Adrenal gland (tissue), 12 donors: ENCODE data around the gene ANKRD33B. TPM values are rescaled to one million over a fixed set of nuclear protein-coding genes. Genes with fewer than 3 reads are reported as not detected.

ENCODE experiments used
- DNase-seq, 7 donors: peaks; one replicate each; pipeline ENCODE4 v3.0.0-alpha.2; 2019 to 2020
- H3K27ac ChIP-seq, 5 donors: fragments of 200-600 bp; sonication (generic) in 4 of 5; 1 replicate in 3 of 5; 2 replicates in 2 of 5; pipeline versions ENCODE4 v1.5.1 to v1.8.0; 2016 to 2020; ENCODE audit warnings: mild to moderate bottlenecking in 1 of 5
- H3K27me3 ChIP-seq: fragments of 200-600 bp; 2 replicates; pipeline ENCODE4 v1.8.0; 2021
- H3K36me3 ChIP-seq, 2 donors: fragments of 200-600 bp; replicated peaks in 1 of 2; 1 replicate in 1 of 2; 2 replicates in 1 of 2; pipeline versions ENCODE4 v1.5.1 to v1.8.0; 2018 to 2022
- H3K4me1 ChIP-seq, 2 donors: fragments of 200-600 bp; replicated peaks in 1 of 2; 1 replicate in 1 of 2; 2 replicates in 1 of 2; pipeline versions ENCODE4 v1.5.1 to v1.8.0; 2018 to 2021
- H3K4me3 ChIP-seq, 4 donors: fragments of 200-600 bp; sonication (generic) in 3 of 4; one replicate each; pipeline ENCODE4 v1.5.1; 2016 to 2018
- H3K9me3 ChIP-seq, 3 donors: fragments of 200-600 bp; sonication (generic) in 1 of 3; replicated peaks in 1 of 3; 1 replicate in 2 of 3; 2 replicates in 1 of 3; pipeline versions ENCODE4 v1.5.1 to v1.8.0; 2016 to 2021
- POLR2A ChIP-seq, 2 donors: fragments of 450-650 bp; IDR thresholded peaks; one replicate each; pipeline ENCODE4 v1.6.1; 2017; ENCODE audit warnings: antibody characterized with exemption in 2 of 2, mild to moderate bottlenecking in 2 of 2, moderate library complexity in 1 of 2
- WGBS, 4 donors: extraction: QIAGEN DNeasy Blood & Tissue Kit in 2 of 4; methylation state at CpG; one replicate each; pipeline versions ENCODE4 v1.1.5 to v1.1.7; 2013 to 2017; 5-methylcytosine and 5-hydroxymethylcytosine counted together
- intact Hi-C, 2 donors: fragments of 100-400 bp; cut with DNase I; formaldehyde crosslinking; loops; one replicate each; pipeline versions ENCODE4 v1.14.1 to v1.15.0; 2022 to 2023
- polyA plus RNA-seq, 3 donors: library from polyadenylated mRNA; stranded (reverse); fragments of 200-250 nt in 2 of 3; fragments of 350-450 nt in 1 of 3; fragmentation: Illumina TruSeq in 1 of 3; extraction: RNeasy Lipid Tissue Mini Kit (QIAGEN cat#74804) in 1 of 3; gene quantifications; one replicate each; pipeline ENCODE4 v1.2.3, GENCODE V29; 2013 to 2014
- total RNA-seq, 9 donors: library from RNA; depleted of rRNA in 4 of 9; stranded (reverse); fragments of >200 nt in 4 of 9; fragments of 120-200 nt in 1 of 9; fragmentation: NEBNext Ultra II Directional in 1 of 9; extraction: Animal tissue kit (Norgen Biotek cat#: 25700) in 1 of 9; gene quantifications; one replicate each; pipeline versions ENCODE4 v1.1.0 to v1.2.4, GENCODE V29; 2013 to 2023
- TF ChIP-seq, protein P1 (sequence below), 6 experiments: fragments of 450-650 bp in 4 of 6; fragments of 200-600 bp in 2 of 6; sonication (generic) in 1 of 6; IDR thresholded peaks; 1 replicate in 5 of 6; 2 replicates in 1 of 6; pipeline versions ENCODE4 v1.5.1 to v1.8.0; 2016 to 2021; ENCODE audit warnings: antibody characterized with exemption in 6 of 6, mild to moderate bottlenecking in 2 of 6, moderate library complexity in 1 of 6
- donor health status: healthy with polysubstance abuse.
- donor health status: Bipolar disorder and iron deficiency.
- donor health status: DM: yes; HTN: yes; CAD: no.
- donor health status: DM: no; HTN: no; CAD: no.
- donor health status: DM: no; HTN: no; CAD: no.
- donor health status: DM: yes; HTN: yes; CAD: no.

Gene ANKRD33B
- total and polyA plus RNA-seq, 12 donors = 0.14 to 0.69 (median 0.23) TPM

GRCh38 chr5:10658265-10658664 lies 94.4 kb downstream of the ANKRD33B start:
- H3K36me3 ChIP-seq = no peaks in the 10 kb centered on the region
- H3K27ac ChIP-seq = no peak overlapping the region
- no peak overlapping the region for H3K4me3 ChIP-seq
- WGBS, 4 donors = 63 to 83% (median 74%) methylated on average over 4 of the region's 4 CpGs
- H3K4me1 ChIP-seq = no peaks in the 10 kb centered on the region
- no peaks in the 10 kb centered on the region for H3K9me3 ChIP-seq
- intact Hi-C loops = no loop called here
- TF ChIP-seq POLR2A (IDR thresholded peaks at IDR 0.05) = no peak
- TF ChIP-seq, protein P1, sequence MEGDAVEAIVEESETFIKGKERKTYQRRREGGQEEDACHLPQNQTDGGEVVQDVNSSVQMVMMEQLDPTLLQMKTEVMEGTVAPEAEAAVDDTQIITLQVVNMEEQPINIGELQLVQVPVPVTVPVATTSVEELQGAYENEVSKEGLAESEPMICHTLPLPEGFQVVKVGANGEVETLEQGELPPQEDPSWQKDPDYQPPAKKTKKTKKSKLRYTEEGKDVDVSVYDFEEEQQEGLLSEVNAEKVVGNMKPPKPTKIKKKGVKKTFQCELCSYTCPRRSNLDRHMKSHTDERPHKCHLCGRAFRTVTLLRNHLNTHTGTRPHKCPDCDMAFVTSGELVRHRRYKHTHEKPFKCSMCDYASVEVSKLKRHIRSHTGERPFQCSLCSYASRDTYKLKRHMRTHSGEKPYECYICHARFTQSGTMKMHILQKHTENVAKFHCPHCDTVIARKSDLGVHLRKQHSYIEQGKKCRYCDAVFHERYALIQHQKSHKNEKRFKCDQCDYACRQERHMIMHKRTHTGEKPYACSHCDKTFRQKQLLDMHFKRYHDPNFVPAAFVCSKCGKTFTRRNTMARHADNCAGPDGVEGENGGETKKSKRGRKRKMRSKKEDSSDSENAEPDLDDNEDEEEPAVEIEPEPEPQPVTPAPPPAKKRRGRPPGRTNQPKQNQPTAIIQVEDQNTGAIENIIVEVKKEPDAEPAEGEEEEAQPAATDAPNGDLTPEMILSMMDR (IDR thresholded peaks at IDR 0.05) = no peak
- H3K27me3 ChIP-seq = no peaks in the 10 kb centered on the region
- no peak for DNase-seq

- H3K27ac ChIP-seq = no peak overlapping the region
- no peak for DNase-seq
- WGBS, 4 donors = 76 to 84% (median 82%) methylated on average over 3 of the region's 3 CpGs
- intact Hi-C loops = no loop called here
- TF ChIP-seq POLR2A (IDR thresholded peaks at IDR 0.05) = no peak
- TF ChIP-seq, protein P1 (IDR thresholded peaks at IDR 0.05) = no peak
- no peaks in the 10 kb centered on the region for H3K9me3 ChIP-seq
- H3K27me3 ChIP-seq = no peaks in the 10 kb centered on the region
- H3K4me3 ChIP-seq = no peak overlapping the region
- H3K4me1 ChIP-seq = no peaks in the 10 kb centered on the region
- H3K36me3 ChIP-seq = no peaks in the 10 kb centered on the region
Observed at GRCh38 chr5:10660135-10660534, 96.3 kb downstream of the ANKRD33B start.

- Histone ChIP-seq H3K9me3 (no peaks in the 10 kb centered on the region), H3K27ac (no peak overlapping the region), H3K4me1 (no peaks in the 10 kb centered on the region), H3K27me3 (no peaks in the 10 kb centered on the region), H3K4me3 (no peak overlapping the region), H3K36me3 (no peaks in the 10 kb centered on the region)
- no peak for DNase-seq
- 83 to 94% (median 90%) methylated on average over 9 to 15 of the region's 15 CpGs for WGBS, 4 donors
- intact Hi-C loops = no loop called here
- TF ChIP-seq, protein P1 (IDR thresholded peaks at IDR 0.05) = no peak
- TF ChIP-seq POLR2A (IDR thresholded peaks at IDR 0.05) = no peak
Observed at GRCh38 chr5:10660720-10661387, 97.0 kb downstream of the ANKRD33B start.

DNA sequence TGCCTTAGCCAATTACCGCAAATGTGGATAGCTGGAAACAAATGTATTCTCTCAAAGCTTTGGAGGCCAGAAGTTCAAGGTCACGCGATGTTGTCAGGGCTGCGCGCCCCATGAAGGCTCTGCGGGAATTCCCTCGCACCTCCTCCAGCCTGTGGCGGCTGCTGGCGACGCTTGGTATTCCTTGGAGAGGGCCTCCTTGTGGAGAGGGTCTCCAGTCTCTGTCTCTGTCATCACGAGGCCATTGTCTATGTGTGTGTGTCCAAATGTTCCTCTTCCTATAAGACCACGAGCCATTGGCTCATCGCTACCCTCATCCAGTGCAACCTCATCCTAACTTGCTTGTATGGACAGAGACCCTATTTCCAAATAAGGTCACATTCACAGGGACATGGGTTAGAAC lies 97.5 kb downstream of the ANKRD33B start:
- Histone ChIP-seq H3K9me3 (no peaks in the 10 kb centered on the region), H3K4me1 (no peaks in the 10 kb centered on the region), H3K27me3 (no peaks in the 10 kb centered on the region), H3K27ac (no peak overlapping the region), H3K36me3 (no peaks in the 10 kb centered on the region), H3K4me3 (no peak overlapping the region)
- DNase-seq = no peak
- intact Hi-C loops = no loop called here
- 84 to 92% (median 88%) methylated on average over 2 to 13 of the region's 13 CpGs for WGBS, 4 donors
- TF ChIP-seq, protein P1 (IDR thresholded peaks at IDR 0.05) = no peak
- no peak for TF ChIP-seq POLR2A (IDR thresholded peaks at IDR 0.05)
